HG03575 (cell line): ENCODE results near the gene LARP6.
"Not testable (repeated sequence)": the region's sequence is repeated elsewhere in the genome, so short reads cannot be mapped to it uniquely, and the experiment has no call there.

Source experiments
- ATAC-seq: cut with Tn5 transposase; IDR thresholded peaks from one replicate; pipeline ENCODE4 v1.9.1; 2021; ENCODE audit not compliant: unreplicated experiment, insufficient number of reproducible peaks, low FRiP score; ENCODE audit errors: extremely low read depth

The LARP6 gene

DNA sequence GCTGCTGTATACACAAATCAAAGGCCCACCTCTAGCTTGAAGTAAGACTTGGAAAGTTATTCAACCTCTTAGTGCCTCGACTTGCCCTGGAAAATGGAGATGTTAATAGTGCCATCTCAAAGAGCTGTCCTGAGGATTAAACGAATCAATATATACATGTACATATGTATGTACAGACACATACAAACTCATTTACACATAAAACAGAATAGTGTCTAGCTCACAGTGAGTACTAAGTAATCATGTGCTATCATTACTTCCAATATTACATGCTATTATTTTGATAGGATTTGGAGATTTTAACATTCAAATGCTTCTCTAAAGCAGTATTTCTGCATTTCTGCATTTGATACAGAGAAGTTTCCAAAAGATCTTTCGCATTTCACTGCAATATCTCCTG, 20.5 kb downstream of the LARP6 start:
- no peak for ATAC-seq

DNA sequence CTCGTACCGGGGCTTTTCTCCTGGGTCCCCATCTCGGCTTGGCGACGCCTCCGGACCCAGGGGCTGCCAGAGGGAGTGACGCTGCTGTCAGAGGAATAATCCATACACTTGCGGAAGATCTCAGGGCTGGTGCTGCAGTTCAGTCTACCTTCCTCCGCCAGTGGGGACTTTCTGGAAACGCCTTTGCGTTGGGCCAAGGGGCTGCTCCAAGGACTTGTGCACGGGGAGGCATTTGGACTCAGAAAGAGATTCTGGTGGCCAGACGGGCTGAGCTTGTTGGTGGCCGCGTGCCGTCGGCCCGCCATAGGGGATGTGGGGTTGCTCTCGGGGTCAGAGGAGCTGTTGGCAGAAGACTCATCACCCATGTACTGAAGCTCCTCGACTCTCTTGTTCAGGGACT, 21.8 kb downstream of the LARP6 start:
- ATAC-seq = no peak

DNA sequence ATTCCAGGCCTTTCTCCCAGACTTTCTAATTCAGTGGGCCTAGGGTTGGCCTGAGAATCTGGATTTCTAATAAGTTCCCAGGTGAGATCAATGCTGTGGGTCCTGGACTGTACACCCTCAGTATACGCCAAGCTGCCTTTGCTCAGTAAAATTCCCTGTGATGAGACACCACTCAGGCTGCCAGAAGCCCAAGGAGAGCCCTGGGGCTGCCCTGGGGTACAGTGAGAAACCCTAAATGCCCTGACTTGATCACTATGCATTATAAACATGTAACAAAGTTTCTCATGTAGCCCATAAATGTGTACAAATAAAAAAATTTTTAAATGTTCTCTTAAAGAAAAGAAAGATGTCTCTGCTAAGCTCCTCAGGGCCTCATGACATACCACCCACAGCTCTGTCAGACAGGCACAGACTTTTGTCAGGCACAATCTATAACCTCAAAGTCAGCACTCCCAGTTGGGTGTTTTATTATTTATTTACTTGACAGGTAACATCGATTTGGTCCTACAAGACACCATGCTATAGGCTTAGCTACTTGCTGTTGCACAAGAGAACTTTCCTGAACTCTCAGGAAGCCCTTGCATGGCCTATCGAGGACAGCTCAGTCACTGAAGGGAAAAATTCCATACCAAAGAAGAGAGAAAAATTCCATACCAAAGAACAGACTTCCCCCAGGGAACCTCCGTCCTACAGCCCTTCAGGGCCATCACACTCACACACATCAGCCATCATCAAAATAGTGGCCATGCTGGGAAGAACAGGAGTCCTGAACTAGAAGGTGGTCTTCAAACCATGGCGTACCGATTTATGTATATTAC, 22.7 kb downstream of the LARP6 start:
- ATAC-seq = no peak

DNA sequence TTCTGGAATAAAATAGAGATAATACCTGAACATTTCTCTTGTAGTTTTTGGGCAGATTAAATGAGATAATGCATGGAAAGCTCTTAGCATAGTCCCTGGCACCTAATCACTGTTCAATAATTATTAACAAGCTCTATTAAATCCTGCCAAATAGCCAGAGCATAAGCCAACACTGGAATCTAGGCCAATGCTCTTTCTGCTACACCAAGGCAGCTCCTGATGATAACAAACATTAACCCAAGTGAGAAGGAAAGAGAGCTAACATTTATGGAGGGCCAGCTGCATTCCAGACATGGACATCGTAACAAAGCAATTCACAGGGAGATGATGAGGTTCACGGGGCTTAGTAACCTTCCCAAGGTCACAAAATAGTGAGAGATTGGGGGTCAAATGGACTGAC, 23.3 kb downstream of the LARP6 start:
- ATAC-seq = no peak

DNA sequence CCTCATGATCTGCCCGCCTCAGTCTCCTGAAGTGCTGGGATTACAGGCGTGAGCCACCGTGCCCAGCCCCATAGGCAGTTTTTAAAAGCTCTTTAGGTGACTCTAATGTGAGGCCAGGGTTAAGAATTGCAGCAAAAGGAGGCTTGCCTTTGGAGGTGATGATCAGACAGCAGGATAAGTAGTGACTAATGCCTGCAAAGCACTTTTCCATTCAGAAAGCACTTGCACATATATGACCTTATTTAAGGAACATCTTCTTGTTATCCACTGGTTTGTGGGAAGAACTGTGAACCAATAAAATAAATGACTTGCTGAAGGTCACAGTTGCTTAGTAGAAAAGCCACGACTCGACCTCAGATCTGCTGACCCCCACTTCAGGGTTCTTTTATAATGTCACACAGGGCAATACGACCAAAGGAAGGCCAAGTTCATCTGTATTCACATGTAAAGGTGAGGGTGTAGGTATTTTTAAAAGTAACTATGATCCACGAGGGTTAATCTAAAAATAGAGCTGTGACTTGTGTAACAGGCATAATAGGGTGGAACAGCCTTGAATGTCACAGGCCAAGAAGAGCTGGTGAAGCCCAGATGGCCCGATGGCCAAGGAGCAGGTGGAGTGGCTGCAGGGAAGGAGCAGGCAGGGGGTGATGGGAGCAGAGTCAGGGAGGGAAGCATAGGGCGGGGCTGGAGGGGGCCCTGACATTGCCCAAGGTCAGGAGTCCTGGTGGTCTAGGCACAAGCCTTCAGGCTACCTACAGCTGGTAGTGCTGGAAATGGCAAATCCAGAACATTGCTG, 24.4 kb downstream of the LARP6 start:
- no peak for ATAC-seq

DNA sequence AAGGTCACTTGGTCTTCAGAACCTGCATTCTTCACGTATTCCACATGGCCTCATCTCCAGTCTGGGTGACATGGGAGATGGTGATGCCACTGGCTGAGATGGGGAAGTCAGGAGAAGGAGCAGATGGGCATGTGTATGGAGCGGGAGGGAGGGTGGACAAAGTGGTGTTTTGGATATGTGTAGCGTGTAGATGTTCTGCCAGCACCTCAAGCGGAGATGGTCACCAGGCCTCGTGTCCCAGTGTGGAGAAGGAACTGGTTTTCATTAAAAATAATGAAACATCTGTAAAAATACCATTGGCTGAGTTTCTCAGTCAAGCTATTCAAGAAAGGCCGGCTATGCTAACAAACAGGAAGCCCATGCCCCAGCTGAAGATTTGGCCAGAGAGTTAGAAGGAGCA, 26.2 kb downstream of the LARP6 start:
- no peak for ATAC-seq

DNA sequence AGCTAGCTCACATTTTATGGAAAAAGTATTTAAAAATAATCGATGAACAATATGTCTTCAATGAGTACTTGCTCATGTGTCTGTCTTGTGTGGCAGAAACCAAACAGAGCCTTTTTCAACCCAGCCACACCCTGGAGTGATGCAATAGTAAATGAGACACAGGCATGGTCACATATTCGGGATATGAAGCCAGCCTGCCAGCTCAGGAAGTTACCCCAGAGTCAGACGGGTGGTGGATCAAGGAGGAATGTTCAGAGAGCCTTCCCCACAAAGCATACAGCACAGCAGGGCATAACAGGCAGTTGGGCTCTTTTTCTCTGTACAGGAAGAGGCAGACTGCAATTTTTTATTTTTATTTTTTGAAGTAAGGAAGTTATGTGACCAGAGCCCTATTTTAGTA, 27.3 kb downstream of the LARP6 start:
- ATAC-seq = no peak

DNA sequence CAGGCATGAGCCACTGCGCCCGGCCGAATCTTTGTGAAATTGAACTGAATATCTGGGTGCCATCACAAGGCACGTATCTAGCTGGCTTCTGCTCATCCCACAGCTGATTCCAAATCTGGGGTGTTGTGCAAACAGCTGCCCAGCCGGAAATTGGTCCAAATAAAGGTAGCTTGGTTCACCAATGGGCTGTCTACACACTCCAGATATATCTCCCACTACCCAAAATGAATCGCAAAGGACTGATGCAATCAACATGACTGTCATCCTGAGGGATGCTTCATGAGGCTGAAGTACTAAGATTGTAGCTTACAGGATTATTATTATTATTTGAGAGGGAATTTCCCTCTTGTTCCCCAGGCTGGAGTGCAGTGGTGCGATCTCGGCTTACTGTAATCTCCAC, 28.1 kb downstream of the LARP6 start:
- no peak for ATAC-seq

DNA sequence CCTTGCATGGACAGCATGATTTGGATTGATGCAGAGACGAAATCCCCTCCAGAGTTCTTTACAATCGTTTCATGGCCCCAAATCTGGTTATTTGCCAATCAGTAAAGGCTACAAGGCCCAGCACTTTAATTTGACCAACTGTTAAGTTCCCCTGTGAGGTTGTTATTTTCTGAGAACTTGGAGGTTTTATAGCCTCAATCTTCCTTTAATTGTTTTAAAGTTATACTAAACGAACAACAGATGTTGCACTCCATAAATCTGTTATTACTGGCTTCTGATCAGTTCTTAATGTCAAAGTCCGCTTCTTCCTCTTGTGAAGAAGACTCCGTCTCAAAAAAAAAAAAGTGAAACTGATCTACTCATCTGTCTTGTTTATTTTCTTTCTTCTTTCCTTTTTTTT, 30.8 kb downstream of the LARP6 start:
- no peak for ATAC-seq

DNA sequence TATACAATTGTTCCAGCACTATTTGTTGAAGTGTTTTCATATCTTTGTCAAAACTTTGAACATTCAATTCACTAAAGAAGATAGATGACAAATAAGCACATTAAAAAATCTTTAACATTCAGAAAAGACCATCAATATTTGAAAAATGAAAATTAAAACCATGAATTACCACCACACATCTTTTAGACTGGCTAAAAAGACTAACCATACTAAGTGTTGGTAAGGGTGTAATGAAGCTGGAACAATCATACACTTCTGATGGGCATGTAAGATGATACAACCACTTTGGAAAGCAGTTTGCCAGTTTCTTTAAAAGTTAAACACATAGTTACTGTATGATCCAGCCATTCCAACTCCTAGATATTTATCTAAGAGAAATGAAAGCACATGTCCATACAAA, 33.7 kb downstream of the LARP6 start:
- ATAC-seq = no peak

DNA sequence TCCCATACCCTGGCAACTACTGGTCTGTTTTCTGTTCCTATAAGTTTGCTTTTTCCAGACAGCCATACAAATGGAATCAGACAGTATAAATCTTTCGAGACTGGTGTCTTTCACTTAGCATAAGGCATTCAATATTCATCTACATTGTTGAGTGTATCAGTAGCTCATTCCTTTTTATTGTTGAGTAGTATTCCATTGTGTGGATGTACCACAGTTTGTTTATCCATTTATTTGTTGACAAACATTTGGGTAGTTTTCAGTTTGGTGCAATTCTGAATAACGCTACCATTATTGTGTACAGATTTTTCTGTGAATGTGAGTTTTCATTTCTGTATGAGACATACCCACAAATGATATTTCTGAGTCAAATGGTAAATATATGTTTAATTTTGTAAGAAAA, 35.4 kb downstream of the LARP6 start:
- ATAC-seq = no peak

DNA sequence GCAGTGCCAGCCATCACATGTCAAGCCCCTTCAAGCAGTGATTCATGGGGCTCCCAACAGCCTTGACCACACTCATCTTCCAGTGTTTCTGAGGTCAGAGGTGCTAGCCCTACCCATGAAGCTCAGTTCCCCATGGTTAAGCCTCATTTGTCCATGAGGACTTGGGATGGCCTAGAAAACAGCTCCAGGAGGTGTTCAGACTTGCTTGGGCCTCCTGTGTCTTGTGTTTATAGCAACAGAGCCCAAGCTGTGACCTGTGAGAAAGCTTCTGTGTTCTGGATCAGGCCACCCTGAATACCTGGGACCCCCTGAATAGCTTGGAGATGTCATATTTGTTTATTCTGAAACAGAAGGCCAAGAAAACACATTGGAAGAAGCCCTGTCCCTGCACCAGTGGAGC, 36.7 kb downstream of the LARP6 start:
- ATAC-seq = no peak

DNA sequence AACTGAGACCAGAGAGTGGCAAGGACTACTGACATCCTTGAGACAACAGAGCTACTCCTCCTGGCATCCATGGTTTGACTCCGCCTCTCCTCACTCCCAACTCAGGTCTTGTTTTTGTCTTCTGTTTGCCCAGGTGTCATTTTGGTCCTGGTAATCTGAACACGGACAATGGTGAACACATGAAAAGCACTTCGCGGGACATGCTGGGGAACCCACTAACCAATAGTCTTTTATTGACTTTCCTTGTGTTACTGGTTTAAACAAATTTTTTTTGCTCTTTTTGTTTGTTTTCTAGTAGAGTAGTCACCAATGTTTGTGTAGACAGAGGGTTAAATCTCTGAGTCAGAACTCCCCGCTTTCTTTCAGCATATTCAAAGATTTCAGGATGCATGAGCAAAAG, 38.4 kb downstream of the LARP6 start:
- no peak for ATAC-seq

DNA sequence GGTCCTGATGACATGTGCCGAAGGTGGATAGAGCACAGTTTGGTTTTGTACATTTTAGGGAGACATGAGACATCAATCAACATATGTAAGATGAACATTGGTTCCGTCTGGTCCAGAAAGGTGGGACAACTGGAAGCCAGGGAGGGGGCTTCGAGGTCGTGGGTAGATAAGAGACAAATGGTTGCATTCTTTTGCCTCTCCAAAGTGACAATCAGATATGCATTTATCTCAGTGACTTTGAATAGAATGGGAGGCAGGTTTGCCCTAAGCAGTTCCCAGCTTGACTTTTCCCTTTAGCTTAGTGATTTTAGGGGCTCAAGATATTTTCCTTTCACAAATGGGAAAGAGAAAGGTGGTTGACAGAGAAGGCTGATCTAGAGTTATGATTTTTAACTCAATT, 38.9 kb downstream of the LARP6 start:
- ATAC-seq = not testable (repeated sequence)

DNA sequence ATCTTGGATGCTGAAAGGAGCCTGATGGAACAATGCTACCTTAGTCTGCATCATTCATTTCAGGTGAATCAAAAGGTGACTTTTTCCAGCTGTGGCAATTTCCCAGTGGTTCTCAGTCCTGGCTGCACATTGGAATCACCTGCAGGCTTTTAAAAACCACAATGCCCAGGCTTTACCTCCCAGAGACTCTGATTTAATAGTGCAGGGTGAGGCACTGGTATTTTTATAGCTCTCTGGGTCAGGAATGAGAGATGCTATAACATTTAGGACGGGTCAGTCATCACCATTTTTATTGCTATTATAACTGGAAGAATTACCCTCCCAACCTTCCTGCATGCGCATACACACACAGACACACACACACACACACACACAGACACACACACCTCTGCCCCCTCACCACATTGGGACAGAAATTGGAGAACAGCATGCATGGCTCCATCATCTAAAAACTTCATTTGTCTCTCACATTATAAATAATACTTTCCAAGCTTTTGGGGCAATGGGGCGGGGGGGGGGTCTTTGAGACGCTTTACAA, 41.1 kb downstream of the LARP6 start:
- no peak for ATAC-seq

DNA sequence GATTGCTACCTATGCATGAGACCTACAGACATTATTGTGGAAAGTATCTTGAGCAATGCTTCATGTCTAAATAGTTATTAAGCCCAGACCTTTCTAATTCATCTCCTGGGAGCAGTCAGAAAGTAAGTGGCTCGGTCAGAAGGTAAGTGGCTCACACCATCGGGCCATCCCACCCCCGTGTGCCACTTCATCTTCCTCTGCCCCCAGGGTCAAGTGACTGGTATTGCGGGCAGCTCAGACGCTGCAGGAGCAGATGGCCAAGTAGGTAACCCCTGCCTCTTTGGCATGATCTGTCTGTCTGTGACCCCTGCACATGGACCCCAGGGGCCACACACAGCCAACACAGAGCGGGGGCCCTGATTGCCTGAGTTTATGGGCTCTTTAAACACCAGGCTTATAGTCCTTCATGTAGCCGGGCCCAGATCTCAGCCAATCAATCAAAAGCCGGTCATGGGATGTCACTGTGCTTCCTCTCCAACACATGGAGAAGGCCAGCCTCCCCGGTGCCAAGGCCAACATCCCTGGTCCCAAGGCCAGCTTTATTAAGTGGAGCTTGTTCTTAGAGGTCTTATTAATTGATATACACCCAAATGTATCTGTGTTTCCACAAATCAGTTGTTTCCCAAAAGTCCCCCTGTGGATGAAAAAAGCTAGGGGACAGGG, 42.9 kb downstream of the LARP6 start:
- ATAC-seq = no peak

DNA sequence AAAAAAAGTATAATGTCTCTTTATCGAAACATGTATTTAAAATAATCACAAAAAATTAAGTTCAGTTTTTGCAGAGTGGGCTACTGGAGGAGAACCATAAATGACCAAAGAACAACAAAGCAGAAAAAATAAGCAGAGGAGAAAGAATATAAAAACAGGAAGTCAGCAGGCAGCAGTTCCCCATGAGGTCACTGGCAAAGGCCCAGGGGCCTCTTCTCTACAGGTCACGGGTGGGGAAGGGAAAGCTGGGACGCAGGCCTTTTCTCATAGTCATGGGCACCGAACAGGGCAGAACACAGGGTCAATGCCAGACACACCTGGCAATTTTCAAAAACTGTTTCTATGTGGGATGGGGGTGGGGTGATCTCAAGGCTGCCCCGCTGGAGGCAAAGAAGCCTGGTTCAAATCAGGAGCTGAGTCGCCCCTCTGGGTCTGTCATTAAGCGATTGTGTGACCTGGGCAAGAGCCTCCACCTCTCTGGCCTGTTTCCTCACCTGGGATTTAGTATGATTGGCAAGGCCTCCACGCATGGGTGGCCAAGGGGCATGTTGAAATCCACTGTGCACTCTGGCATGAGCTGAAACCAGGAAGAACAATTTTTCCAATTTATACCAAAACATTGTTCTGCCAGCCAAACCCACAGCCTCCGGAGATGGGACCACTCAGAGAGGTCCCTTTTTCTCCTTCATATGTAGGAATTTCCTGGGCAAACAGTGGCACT, 46.8 kb downstream of the LARP6 start:
- no peak for ATAC-seq

DNA sequence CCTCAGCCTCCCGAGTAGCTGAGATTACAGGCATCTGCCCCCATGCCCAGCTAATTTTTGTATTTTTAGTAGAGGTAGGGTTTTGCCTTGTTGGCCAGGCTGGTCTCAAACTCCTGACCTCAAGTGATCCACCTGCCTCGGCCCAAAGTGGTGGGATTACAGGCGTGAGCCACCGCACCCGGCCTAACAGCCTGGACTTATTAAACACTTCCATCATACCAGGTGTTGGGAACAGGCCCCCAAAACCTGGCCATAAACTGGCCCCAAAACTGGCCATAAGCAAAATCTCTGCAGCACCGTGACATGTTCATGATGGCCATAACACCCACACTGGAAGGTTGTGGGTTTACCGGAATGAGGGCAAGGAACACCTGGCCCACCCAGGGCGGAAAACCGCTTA, 49.6 kb downstream of the LARP6 start:
- ATAC-seq = not testable (repeated sequence)

DNA sequence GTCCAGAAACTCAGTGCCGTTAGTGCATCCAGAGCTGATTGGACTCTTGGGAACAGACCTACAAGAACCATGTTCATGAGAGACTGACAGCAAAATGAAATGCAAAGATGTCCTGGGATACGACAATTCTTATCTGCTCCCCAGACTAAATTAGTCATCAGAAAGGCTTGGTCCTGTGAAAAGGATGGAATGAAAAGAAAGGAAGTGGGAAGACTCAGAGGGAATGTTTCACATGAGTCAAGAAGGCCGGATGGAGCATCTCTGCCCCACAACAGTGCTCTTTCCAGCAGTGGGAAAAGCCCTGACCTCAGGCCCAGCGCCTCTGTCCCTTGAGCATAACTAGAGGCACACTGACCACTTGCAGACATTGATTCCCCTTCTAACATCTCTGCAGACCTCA, 51.3 kb downstream of the LARP6 start:
- ATAC-seq = no peak
